PFSK-1 (cell line): ENCODE measurements around the gene CTAG1A. TPM values are rescaled to one million over a fixed set of nuclear protein-coding genes. Genes with fewer than 3 reads are reported as not detected.
"Not testable (repeated sequence)": the region's sequence is repeated elsewhere in the genome, so short reads cannot be mapped to it uniquely, and the experiment has no call there.

Source experiments
- FOXP2 ChIP-seq: optimal IDR thresholded peaks from 2 replicates; pipeline ENCODE3; 2011; ENCODE audit warnings: borderline replicate concordance, control low read depth, inconsistent platforms; ENCODE audit not compliant: insufficient read depth; ENCODE audit errors: extremely low read length, extremely low read depth
- POLR2AphosphoS5 ChIP-seq: IDR thresholded peaks from 2 replicates; pipeline ENCODE4 v1.6.1; 2012; ENCODE audit warnings: low read depth, mild to moderate bottlenecking, control low read depth, low read length, moderate library complexity
- REST ChIP-seq, 2 experiments: IDR thresholded peaks; 2 replicates each; pipeline versions ENCODE4 v1.6.1 to v1.8.0; 2011 to 2012; ENCODE audit warnings: low read depth in 2 of 2, low read length in 2 of 2, control low read depth in 1 of 2, inconsistent platforms in 1 of 2, mild to moderate bottlenecking in 1 of 2, moderate library complexity in 1 of 2; ENCODE audit not compliant: insufficient read depth in 1 of 2
- SIN3A ChIP-seq: IDR thresholded peaks from 2 replicates; pipeline ENCODE4 v1.6.1; 2012; ENCODE audit warnings: mild to moderate bottlenecking, low read length, moderate library complexity, borderline replicate concordance; ENCODE audit not compliant: insufficient read depth
- TAF1 ChIP-seq: IDR thresholded peaks from 2 replicates; pipeline ENCODE4 v1.6.1; 2012; ENCODE audit warnings: low read length, control low read depth, borderline replicate concordance; ENCODE audit not compliant: insufficient read depth
- polyA plus RNA-seq: library from polyadenylated mRNA; unstranded; fragments of >200 nt; gene quantifications from one replicate; pipeline ENCODE4 v1.2.1, GENCODE V29; 2012; ENCODE audit warnings: low read depth, missing spikeins; ENCODE audit not compliant: insufficient read length

CTAG1A gene
- polyA plus RNA-seq = not detected

DNA sequence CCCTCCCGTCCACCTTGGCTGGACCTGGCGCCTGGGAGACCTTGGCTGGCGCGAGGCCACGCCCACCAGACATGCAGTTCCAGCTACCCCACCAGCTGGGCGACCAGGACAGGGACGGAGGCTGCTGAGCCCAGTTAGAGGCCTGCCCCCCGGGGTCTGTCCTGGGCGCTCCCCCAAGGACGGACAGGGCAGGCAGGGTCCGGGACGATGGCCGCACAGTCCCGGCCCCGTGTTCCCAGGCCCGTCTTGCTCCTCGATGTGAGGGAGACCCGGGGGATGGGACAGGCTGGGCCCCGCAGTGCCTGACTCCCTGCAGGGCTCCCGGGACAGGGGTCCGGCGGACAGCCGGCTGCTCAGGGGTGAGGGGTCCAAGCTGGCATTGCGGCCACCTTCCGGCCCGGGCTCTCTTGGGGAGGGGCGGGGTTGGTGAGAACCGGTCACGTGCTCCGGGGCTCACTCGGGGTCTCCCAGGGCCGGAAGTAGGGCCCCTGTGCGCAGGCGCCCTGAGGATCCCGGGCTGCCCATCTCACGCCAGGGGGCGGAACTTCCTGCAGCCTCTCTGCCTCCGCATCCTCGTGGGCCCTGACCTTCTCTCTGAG is at the start of gene CTAG1A:
CTAG1A (plus strand) TSS at position 549 of the 599 bp plus-strand sequence. CDS start 74 bp downstream, outside the sequence.
- not testable (repeated sequence) for TF ChIP-seq REST (IDR thresholded peaks at IDR 0.05; ENCODE audit: insufficient read depth in 1 of 2, low read depth in 2 of 2, low read length in 2 of 2); SIN3A; POLR2AphosphoS5

DNA sequence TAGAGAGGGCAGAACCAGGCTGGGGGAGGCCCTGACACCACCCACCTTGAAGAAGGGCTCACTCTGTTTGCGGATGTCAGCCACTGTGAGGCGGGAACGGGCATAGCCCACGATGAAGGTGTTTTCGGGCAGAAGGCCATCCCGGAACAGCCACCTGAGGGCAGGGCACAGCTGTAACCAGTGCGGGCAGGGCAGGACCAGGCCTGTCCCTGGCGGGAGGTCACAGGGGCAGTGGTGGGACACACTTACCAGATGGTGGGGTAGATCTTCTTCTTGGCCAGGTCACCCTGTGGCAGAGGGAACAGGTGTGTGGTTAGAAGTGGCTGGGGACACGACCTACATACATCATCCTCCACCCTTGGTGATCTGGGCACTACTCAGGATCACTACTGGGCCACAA is 49.0 kb upstream of the CTAG1A start:
- TF ChIP-seq REST (IDR thresholded peaks at IDR 0.05; ENCODE audit: insufficient read depth in 1 of 2, low read depth in 2 of 2, low read length in 2 of 2) (no peak), SIN3A (no peak), POLR2AphosphoS5 (no peak), TAF1 (no peak), FOXP2 (no peak)

GRCh38 chrX:154539077-154539476 is 45.9 kb upstream of the CTAG1A start:
- TF ChIP-seq TAF1 (no peak), POLR2AphosphoS5 (no peak), SIN3A (no peak), FOXP2 (no peak), REST (IDR thresholded peaks at IDR 0.05; ENCODE audit: insufficient read depth in 1 of 2, low read depth in 2 of 2, low read length in 2 of 2) (no peak)

DNA sequence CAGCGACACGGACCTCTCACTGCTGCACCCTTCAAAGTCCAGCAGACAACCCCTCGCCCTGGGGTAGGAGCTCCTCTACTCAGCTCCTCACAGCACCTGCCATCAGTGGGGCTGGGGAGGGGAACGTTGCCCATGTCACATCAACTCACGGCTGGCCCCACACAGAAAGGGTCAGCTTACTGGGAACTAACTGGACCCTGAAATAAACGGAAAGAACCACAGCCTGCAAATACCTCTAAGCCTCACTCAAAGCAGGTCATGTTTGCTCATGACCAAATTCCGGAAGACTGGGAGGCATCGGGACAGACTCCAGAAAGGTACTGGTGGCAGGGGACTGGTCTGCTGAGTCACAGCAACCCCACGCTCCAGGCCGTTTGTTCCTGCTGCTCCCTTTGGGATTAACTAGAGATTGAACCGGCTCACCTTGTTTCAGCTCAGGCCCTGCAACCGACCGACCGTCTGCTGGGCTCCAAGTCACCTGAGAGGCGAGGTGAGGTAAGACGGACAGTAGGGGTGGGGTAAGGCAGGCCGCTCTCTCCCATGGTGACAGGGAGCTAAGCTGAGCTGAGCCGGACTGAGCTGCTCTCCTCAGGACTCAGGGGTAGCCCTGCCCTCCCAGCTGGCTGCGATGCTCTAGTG is 43.9 kb upstream of the CTAG1A start:
- TF ChIP-seq TAF1 = no peak
- TF ChIP-seq POLR2AphosphoS5 = no peak
- TF ChIP-seq FOXP2 = no peak
- no peak for TF ChIP-seq SIN3A
- no peak for TF ChIP-seq REST (IDR thresholded peaks at IDR 0.05; ENCODE audit: insufficient read depth in 1 of 2, low read depth in 2 of 2, low read length in 2 of 2)

DNA sequence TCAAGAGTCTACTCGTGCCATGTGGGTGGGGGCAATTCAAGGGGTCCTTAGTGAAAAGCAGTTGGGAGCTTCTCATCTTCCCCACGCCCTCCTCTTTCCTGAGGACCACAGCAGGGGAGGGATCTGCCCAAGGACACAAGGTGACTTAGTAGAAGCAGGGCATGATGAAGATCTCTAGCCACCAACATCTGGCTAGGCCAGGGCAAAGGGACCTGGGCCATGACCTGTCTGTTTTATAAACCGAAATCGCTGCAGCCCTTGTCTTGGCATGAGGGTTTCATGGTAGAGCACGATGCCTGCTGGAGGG is 43.4 kb upstream of the CTAG1A start:
- TF ChIP-seq POLR2AphosphoS5 = no peak
- TF ChIP-seq SIN3A = no peak
- TF ChIP-seq REST (IDR thresholded peaks at IDR 0.05; ENCODE audit: insufficient read depth in 1 of 2, low read depth in 2 of 2, low read length in 2 of 2) = no peak
- no peak for TF ChIP-seq FOXP2
- TF ChIP-seq TAF1 = no peak
